Large intestine (tissue), 3 donors: ENCODE results near the gene COL10A1. TPM values are rescaled to one million over a fixed set of nuclear protein-coding genes. Genes with fewer than 3 reads are reported as not detected.
A peak's percentile ranks its signal among the peaks of the same experiment; 100 is the strongest.

Experiments used
- DNase-seq, 2 donors: peaks; one replicate each; pipeline versions ENCODE4 v3.0.0 to v3.0.0-alpha.2; 2013
- H3K27ac ChIP-seq: one replicate; pipeline ENCODE4 v1.5.1; 2013; ENCODE audit warnings: low read length
- H3K27me3 ChIP-seq: 2 replicates; pipeline ENCODE4 v1.6.1; 2013; ENCODE audit warnings: low read length; ENCODE audit not compliant: control insufficient read depth, insufficient read depth
- H3K36me3 ChIP-seq: 2 replicates; pipeline ENCODE4 v1.6.1; 2013; ENCODE audit warnings: low read length; ENCODE audit not compliant: control insufficient read depth, insufficient read depth
- H3K4me1 ChIP-seq: one replicate; pipeline ENCODE4 v1.6.1; 2013; ENCODE audit warnings: low read length; ENCODE audit not compliant: control insufficient read depth, insufficient read depth
- H3K4me3 ChIP-seq: one replicate; pipeline ENCODE4 v1.5.1; 2013; ENCODE audit warnings: low read length
- H3K9me3 ChIP-seq: one replicate; pipeline ENCODE4 v1.6.1; 2013; ENCODE audit warnings: mild to moderate bottlenecking, low read depth, low read length, moderate library complexity; ENCODE audit not compliant: control insufficient read depth
- WGBS: methylation state at CpG from one replicate; pipeline ENCODE4 v1.1.5; 2013; ENCODE audit warnings: low lambda C conversion rate; ENCODE audit not compliant: insufficient coverage; 5-methylcytosine and 5-hydroxymethylcytosine counted together
- polyA plus RNA-seq: library from polyadenylated mRNA; unstranded; fragments of 120-200 nt; gene quantifications from one replicate; pipeline ENCODE4 v1.2.1, GENCODE V29; 2013

The COL10A1 gene
- polyA plus RNA-seq, 1 donor: 0.10 TPM

- Histone ChIP-seq H3K27me3 (no peaks in the 10 kb centered on the region), H3K9me3 (no peaks in the 10 kb centered on the region), H3K4me3 (no peak overlapping the region), H3K4me1 (no peaks in the 10 kb centered on the region), H3K27ac (no peak overlapping the region), H3K36me3 (no peaks in the 10 kb centered on the region)
- no peak for DNase-seq
- WGBS: no CpG with 5 or more reads among the region's 1 CpG
These were observed 31.5 kb upstream of the COL10A1 start for GRCh38 chr6:116157391-116157790.

- WGBS: 81% methylated on average over 2 of the region's 7 CpGs
- H3K4me1 ChIP-seq: peaks cover 3% of the 10 kb centered on the region
- H3K4me3 ChIP-seq: no peak overlapping the region
- H3K27ac ChIP-seq: no peak overlapping the region
- peak in 1 of 2 donors; percentile 23 for DNase-seq
- H3K27me3 ChIP-seq: no peaks in the 10 kb centered on the region
- H3K9me3 ChIP-seq: no peaks in the 10 kb centered on the region
- H3K36me3 ChIP-seq: no peaks in the 10 kb centered on the region
These were observed 30.7 kb upstream of the COL10A1 start for GRCh38 chr6:116156405-116157326.

GRCh38 chr6:116154887-116155286 lies 29.0 kb upstream of the COL10A1 start:
- Histone ChIP-seq H3K27me3 (no peaks in the 10 kb centered on the region), H3K4me1 (peaks cover 3% of the 10 kb centered on the region), H3K4me3 (no peak overlapping the region), H3K9me3 (no peaks in the 10 kb centered on the region), H3K36me3 (no peaks in the 10 kb centered on the region), H3K27ac (no peak overlapping the region)
- WGBS: 100% methylated on average over 1 of the region's 2 CpGs
- DNase-seq: no peak

GRCh38 chr6:116152620-116153019 lies 26.7 kb upstream of the COL10A1 start:
- H3K4me3 ChIP-seq: no peak overlapping the region
- no peak overlapping the region for H3K27ac ChIP-seq
- no peaks in the 10 kb centered on the region for H3K27me3 ChIP-seq
- no peaks in the 10 kb centered on the region for H3K9me3 ChIP-seq
- H3K36me3 ChIP-seq: no peaks in the 10 kb centered on the region
- peak; percentile 8 to 61 for DNase-seq
- H3K4me1 ChIP-seq: peaks cover 3% of the 10 kb centered on the region
- WGBS: 22% methylated on average over 1 of the region's 1 CpG

- DNase-seq: peak in 1 of 2 donors; percentile 8
- no CpG with 5 or more reads among the region's 4 CpGs for WGBS
- Histone ChIP-seq H3K4me3 (no peak overlapping the region), H3K36me3 (no peaks in the 10 kb centered on the region), H3K4me1 (no peaks in the 10 kb centered on the region), H3K27me3 (no peaks in the 10 kb centered on the region), H3K9me3 (no peaks in the 10 kb centered on the region), H3K27ac (no peak overlapping the region)
These were observed 20.1 kb upstream of the COL10A1 start for GRCh38 chr6:116145803-116146675.

GRCh38 chr6:116144605-116145004 lies 18.7 kb upstream of the COL10A1 start:
- WGBS: 83% methylated on average over 1 of the region's 3 CpGs
- no peaks in the 10 kb centered on the region for H3K27me3 ChIP-seq
- no peak overlapping the region for H3K27ac ChIP-seq
- no peaks in the 10 kb centered on the region for H3K36me3 ChIP-seq
- no peak overlapping the region for H3K4me3 ChIP-seq
- no peaks in the 10 kb centered on the region for H3K4me1 ChIP-seq
- DNase-seq: no peak
- H3K9me3 ChIP-seq: no peaks in the 10 kb centered on the region

- Histone ChIP-seq H3K9me3 (no peaks in the 10 kb centered on the region), H3K27ac (no peak overlapping the region), H3K4me1 (no peaks in the 10 kb centered on the region), H3K27me3 (no peaks in the 10 kb centered on the region), H3K4me3 (no peak overlapping the region), H3K36me3 (no peaks in the 10 kb centered on the region)
- DNase-seq: no peak
- WGBS: 92% methylated on average over 2 of the region's 4 CpGs
These were observed 14.0 kb upstream of the COL10A1 start for GRCh38 chr6:116139917-116140316.

- Histone ChIP-seq H3K4me1 (no peaks in the 10 kb centered on the region), H3K9me3 (no peaks in the 10 kb centered on the region), H3K36me3 (no peaks in the 10 kb centered on the region), H3K27me3 (no peaks in the 10 kb centered on the region), H3K27ac (no peak overlapping the region), H3K4me3 (no peak overlapping the region)
- no CpG with 5 or more reads among the region's 5 CpGs for WGBS
- no peak for DNase-seq
These were observed 11.0 kb upstream of the COL10A1 start for GRCh38 chr6:116136933-116137340.

GRCh38 chr6:116136373-116136772 lies 10.4 kb upstream of the COL10A1 start:
- H3K4me3 ChIP-seq: no peak overlapping the region
- H3K36me3 ChIP-seq: no peaks in the 10 kb centered on the region
- DNase-seq: no peak
- no peaks in the 10 kb centered on the region for H3K9me3 ChIP-seq
- H3K27me3 ChIP-seq: no peaks in the 10 kb centered on the region
- H3K27ac ChIP-seq: no peak overlapping the region
- no peaks in the 10 kb centered on the region for H3K4me1 ChIP-seq
- 100% methylated on average over 1 of the region's 1 CpG for WGBS

GRCh38 chr6:116133453-116133852 lies 7.5 kb upstream of the COL10A1 start:
- no peak overlapping the region for H3K4me3 ChIP-seq
- no peak overlapping the region for H3K27ac ChIP-seq
- no peak for DNase-seq
- no peaks in the 10 kb centered on the region for H3K36me3 ChIP-seq
- H3K4me1 ChIP-seq: no peaks in the 10 kb centered on the region
- H3K27me3 ChIP-seq: no peaks in the 10 kb centered on the region
- WGBS: no CpG with 5 or more reads among the region's 3 CpGs
- H3K9me3 ChIP-seq: no peaks in the 10 kb centered on the region
